ENCODE results near the gene TMPRSS4.

Gene TMPRSS4

DNA sequence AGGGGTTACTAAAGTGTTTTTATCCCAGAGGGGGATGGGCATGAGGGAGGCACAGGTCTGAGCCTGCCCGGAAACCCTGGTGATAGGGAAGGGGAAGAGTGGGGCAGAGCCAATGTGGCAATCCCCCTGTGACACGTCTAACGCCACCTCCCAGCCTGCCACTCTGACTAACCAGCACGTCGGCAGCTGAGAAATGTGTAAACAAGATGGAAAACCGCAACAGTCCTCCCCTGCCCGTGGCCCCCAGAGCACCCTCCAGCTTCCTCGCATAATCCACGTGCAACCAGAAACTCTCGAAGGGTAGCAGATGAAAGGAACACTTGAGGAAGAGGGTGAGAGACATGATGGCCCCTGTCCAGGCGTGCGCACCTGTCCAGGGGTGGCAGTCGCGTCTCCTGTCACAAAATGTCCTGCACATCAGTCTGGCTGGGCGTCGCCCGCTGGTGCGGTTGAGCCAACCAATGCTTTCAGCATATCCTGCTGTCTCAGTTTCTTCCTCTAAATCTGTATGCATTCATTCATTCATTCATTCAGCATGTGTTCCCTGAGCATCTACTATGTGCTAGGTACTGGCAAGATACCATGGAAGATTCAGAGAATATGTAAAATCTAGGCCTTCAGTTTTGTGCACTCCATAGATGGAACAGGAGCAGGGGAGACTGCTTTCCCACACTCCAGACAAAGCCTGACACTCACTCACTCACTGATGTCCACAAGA, 4.5 kb downstream of the TMPRSS4 start:
- DNase-seq, result peak; percentile 27

DNA sequence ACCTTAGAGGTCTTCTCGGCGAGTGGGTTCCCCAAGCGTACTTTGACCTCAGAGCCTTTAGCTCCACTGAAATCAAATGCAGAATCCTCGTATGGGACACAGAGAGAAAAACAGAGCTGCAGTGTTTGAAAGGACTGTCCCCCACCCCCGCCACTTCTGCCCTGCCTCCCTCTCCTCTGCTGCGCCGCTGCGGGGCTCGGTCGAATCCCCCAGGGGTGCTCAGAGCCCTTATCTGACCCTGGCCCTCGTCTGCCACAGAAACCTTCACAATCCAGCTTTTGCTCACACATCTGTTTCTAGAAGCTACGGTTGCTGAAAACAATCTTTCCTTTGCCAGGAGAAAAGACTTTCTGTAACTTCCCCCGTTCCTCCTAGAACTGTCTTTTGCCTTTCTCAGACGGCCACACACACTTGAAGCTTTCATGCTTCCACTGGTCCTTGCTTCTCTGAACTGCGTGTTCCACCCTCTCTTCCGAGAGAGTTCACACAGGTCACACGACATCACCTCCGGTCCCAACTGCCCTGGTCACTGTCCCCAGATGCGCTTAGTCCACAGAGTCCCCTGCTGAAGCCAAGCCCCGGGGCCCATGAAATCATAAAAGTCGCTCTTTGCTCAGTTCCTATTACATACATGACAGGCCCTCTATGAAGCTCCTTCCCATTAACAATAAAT, 6.1 kb downstream of the TMPRSS4 start:
- DNase-seq, result no peak

DNA sequence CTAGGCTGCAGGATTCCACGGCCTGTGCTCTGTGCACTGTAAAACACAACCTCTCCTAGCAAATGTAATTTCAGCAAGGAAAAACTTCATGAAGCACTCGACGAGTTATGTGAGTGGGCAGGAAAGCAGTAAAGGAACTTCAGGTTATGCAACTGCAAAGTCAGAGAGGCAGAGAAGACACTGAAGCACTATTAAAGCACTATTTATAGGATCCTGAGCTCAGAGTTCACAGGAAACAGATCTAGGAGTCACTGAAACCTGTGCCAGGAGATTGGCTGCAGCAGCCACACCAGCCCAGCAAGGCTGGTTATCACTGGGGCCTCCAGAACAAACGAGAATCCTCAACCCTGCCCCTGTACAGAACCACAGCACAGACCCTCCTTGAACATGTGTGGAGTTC, 7.4 kb downstream of the TMPRSS4 start:
- DNase-seq, result no peak

DNA sequence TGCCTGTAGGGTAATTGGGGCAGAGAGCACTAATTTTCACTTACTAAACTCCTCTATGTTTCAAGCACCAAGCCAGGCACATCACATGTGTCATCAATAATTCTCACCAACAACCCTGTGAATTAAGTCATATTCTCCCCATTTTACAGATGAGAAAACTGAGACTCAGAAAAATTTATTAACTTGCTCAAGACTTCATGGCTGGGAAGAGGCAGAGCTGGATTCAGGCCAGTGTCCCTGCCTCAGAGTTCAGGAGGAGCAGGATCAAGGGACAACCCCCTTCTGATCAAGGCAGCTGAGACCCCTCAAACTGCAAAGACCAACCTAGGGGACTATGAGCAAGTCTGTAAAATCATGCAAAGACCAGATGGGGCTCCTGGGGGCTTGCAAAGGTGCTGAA, 7.8 kb downstream of the TMPRSS4 start:
- no peak for DNase-seq

DNA sequence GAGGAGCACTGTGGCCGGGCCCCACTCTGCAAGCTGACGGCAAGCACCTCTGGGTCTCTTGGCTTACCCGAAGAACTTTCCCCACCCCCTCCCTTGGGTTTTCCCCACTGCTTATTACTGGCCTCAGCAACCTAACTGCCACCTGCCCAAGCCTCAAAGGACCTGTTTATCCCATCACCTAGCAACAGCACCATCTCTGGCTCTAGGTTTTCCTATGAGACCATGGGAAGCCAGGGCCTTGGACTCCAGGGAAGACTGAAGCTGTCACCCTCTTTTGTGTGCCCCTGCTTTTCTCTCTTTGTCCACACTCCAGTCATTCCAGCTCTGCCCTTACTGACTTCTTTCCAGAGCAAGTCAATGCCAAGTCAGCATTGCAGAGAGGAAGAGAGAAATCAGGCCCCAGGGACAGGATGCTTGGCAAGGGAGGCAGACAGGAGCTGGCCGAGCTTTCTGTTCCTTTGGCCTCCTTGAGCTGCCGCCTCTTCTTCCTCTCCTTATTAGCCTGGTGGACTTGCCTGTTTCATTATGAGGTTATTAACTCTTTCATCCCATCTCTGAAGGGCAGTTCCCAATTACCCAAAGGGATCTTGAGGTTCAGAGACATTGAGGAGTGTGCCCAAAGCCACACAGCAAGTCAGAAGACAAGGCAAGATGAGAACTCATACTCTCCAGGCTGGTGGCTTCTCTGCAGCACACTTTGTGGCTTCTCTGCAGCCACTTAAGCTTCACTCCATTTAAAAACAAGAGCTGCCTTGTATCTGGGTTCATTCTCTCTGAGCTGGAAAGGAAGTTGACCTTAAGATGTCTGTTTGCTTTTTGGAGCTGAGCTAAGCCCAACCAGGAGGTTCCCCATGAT, 10.3 kb downstream of the TMPRSS4 start, which contains the start of gene SMIM35:
Gene SMIM35, minus strand, starts transcription at position 51 of the 856 bp plus-strand sequence. CDS start 206 bp downstream, outside the sequence.
- no peak for DNase-seq

DNA sequence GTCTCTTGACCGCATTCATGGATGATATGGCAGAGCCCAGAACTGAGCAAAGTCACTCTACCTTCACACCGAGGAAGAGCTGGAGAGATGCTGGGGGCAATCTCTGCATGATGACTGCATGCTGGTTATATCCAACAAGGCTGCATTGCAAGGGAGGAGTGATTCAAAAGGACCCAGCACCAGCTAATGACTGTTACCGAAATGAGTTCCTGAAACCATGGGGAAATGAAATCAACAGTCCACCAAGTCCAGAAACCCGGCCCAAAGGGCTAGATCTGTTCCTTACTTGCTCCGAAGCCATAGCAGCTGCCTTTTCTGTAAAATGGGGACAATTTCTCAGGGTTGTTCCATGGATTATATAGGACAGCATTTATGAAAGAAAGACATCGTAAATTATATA, 11.1 kb downstream of the TMPRSS4 start:
- DNase-seq, result no peak

DNA sequence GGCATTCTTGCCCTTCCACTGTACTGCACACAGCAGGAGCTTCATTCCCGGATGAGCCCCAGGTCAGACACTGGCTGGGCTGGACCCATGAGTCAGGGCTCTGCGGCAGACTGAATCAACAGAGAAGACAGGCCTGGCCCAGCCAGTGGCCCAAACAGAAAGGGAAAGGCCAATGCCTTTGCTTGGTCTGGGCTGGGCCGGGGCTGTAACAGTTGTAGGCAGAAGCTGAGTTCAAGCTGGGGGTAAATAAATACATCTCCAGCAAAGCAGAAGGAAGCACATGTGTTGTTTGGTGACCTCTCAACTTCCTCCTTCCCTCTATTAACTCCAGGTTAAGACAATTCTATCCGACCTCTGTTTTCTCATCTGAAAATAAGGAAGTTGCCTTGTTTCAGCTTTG, 11.7 kb downstream of the TMPRSS4 start:
- no peak for DNase-seq

DNA sequence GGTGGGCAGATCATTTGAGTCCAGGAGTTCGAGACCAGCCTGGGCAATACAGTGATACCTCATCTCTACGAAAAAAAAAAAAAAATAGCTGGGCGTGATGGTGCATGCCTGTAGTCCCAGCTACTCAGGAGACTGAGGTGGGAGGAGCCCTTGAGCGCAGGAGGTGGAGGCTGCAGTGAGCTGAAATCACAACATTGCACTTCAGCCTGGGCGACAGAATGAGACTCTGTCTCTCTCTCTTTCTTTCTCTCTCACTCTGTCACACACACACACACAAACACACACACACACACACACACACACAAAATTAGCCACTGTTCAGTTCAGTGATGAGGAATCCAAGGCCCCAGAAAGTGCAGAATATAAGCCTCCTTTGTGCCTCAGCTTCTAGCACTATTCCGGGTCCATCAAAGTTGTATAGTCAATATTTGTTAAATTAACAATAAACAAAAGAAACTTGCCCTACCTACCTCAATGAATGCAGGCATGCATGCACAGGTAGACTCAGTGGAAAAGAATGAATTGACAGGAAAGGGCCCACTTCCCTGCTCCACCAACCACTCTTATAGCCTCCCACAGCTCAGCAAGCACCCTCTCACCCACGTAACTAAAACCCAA, 13.8 kb downstream of the TMPRSS4 start:
- DNase-seq, result no peak

DNA sequence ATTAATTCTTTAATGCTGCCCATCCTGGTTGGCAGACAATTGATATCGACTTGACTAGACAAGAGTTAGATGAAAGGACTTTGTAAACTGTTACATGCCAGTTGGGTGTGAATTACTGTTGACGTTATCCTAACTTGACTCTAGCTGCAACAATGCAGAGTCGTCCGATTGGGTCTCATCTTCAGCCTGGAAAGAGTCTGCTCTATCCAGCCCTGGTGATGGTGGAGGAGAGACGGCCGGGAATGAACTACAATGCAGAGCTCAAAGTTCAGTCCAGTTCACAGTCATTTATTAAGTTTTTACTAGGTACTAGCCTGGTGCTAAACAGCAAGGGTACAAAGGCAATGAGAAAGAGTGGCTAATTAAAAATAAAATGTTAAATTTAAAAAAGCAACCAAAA, 14.8 kb downstream of the TMPRSS4 start:
- DNase-seq, result no peak

DNA sequence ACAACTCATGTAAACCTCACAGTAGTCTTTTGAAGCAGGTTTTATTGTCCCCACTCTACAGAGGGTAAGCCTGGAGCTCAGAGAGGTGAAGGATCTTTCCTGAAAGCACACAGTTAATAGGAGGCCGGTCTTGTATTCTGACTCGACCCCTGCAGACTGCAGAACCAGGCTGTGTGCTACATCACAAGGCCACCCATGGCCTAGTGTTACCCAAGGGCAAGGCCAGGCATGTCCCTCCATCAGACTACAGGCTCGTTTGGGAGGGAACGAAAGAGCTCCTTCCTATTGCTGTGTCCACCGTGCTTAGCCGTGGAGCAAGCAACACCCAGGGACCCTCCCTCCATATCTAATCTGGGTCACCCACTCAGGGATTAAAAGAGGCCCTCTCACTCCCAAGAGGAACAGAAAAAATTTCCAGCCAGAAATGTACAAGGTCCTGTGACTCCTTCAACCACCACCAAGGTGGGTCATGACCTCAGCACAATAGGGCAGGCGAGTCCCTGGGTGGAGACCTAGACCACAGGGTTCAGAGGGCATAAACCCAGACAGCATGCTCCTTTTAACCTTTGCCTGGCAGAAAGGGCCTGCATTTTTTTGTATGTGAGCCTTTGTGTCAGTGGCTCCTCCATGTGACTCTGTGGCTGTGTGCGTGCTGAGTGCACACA, 16.2 kb downstream of the TMPRSS4 start:
- no peak for DNase-seq

DNA sequence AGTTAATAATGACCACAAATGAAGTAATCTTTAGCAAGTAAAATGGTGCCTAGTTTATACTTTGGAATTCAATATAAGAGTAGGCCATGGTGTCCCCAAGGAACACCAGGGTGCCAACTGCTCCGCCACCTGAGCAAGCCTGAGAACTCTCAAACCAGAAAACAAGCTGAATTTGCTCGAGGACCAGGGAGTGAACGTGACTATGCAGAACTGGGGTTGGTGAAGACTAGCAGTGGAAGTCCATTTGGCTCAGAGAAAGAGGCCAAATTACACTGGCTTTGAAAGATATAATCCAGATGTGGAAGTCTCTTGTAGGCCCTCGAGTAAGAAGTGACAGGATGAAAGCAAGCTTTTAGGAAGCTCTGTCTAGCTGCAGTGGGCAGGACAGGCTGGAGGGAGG, 18.6 kb downstream of the TMPRSS4 start:
- DNase-seq, result no peak

DNA sequence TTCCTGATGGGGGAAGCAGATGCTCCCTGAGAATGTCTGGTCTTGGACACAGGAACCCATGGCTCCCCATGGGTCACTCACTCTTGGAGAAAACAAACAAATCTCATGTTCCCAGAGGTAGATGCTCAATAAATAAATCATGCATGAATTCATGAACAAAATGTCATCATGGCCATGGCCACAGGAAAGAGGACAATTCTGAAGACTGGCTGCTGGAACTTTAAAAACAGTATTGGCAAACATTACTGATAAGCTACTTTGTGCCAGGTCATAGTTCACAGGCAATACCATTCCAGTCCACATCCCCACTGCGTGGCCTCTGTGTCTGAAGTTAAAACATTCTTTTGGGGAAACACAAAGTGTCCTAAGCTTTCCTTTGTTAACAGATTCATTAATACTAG, 19.1 kb downstream of the TMPRSS4 start:
- no peak for DNase-seq

DNA sequence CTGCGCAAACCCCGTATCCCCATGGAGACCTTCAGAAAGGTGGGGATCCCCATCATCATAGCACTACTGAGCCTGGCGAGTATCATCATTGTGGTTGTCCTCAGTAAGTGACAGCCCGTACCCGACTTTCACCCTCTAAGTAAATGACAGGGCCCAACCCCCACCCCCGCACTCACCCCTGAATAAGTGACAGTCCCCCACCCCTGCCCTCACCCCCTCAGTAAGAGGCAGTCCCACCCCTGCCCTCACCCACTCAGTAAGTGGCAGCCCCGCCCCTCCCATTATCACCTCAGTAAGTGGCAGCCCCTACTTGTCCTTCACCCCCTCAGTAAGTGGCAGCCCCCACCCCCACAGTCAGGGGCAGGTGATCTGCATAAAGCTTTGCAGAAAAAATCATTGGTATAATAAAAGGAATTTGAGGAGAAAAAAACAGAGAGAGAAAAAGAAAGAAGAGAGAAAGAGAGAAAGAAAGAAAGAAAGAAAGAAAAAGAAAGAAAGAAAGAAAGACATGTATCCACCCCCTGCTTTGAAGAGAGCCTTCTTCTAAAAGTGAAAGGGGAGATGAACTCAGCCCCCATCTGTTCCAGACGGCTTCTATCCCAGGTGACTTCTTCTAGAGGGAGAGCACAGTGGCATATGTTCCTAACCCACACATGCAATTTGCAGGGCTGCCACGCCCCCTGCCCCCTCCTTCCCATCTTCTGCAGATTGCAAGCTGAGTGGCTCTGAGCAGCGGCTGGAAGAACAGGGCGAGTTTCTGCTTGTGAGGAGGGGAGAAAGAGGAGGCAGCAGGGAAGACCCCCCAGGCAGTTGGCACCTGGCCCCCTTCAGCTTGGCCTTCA, 22.3 kb downstream of the TMPRSS4 start:
- DNase-seq, result no peak

DNA sequence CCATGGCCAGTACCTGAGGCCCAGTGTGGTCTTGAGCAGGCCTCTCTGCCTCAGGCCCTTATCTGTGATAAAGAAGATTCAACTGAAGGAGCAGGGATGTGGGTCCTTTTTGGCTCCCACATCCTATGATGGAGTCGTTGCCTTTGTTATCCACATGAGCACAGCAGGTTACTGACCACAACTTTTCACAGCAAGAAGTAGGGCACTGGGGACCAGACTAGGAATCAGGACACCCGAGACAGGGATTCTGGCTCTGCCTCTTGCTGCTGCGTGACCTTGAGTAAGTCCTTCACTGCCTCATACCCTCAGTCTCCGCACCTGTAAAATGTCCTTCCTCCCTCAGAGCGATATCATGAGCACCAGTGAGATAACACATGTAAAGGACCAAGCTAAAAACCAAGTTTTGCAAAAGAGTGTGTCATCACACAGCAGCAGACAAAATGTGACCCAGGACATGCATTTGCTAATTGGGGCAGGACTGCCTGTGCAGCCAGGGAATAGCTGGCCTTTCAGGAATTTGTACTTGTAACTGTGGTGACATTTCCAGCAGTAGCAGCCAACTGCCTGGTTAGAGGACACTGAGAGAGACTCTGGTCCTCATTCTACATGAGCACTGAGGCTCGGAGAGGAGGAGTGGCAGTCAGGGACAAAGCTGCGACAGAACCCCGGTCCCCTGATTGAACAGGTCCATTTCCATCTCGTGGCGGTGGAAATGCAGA, 23.1 kb downstream of the TMPRSS4 start:
- DNase-seq, result no peak

DNA sequence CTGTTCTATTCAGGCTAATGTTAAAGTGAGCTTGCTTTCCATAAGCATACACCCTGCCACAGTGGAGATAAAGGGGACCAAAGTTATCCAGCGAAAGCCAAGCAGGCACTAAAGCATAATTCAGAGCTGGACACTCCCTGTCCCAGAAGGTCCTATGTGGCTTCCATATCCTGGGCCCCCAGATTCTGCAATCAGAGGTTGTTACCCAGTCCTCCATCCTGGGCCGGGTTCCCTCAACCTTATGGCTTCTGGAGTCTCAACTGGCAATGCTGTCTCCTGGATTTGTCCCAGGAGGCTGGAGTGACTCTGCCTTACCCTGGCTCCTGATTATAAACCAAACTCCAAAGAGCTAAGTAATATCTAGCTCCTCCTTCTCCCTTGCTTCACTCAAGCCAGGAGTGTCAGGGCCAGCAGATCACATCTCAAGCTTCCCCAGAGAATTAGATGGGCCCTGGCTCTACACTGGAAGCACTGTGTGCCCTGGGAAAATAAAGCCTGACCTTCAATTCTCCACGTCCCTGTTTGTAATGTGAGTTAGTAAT, 23.9 kb downstream of the TMPRSS4 start:
- DNase-seq, result no peak

DNA sequence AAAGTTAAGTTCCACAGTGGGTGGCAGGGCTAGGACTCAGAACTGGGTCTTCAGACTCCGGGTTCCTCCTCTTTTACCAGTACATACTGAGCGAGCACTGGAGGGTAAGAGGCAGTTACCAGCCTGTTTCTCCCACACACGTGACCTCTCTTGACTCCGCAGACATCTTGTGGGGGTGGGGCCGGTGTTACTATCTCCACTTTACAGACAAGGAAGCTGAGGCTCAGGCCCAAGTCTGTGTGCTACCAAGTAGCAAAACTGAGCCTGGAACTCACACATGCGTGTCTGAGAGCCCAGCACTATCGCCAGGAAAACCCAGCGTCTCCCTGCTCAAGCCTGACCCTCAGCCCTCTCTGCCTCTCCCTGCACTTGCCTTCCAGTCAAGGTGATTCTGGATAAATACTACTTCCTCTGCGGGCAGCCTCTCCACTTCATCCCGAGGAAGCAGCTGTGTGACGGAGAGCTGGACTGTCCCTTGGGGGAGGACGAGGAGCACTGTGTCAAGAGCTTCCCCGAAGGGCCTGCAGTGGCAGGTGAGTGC, 25.9 kb downstream of the TMPRSS4 start:
- no peak for DNase-seq

DNA sequence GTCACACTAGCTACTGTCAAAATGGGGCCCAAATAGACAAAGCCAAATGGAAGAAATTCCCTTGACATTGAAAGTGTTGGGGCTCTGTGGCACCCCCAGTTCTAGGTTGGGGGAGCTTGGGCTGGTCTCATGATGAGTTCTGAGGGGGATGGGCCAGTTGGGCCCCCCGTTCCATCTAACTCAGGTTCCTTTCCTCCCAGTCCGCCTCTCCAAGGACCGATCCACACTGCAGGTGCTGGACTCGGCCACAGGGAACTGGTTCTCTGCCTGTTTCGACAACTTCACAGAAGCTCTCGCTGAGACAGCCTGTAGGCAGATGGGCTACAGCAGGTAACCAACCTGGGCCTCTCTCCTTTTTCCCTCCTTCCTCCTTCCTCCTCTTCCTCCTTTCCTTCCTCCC, 27.6 kb downstream of the TMPRSS4 start:
- DNase-seq, result no peak

DNA sequence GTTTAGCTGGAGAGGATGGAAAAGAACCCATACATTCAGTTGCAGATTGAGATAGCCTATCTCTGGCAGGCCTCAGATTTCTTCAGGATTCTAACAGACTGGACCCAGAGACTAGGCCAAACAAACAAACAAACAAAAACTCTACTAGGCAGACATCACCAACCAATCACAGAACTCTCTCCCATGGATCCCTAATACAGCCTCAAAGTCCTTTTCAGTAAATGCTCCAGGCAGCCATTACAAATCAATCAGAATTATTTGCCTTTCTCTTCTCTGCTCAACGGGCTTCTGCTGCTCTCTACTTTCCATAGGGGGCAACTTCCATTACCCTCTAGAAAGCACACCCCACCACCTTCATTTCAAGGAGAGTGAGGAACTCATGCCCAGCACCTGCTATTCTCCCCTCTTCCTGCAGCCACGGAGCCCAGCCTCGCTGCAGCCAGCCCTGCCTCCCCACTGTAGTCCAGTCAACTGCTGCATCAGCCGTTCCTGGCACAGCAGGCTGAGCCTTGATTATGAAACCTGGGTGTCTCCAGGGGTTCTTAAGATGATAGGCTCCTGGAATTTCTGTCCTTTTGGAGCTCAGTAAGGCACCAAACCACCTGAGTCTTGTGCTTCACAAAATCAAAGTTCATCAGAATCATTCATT, 28.9 kb downstream of the TMPRSS4 start:
- no peak for DNase-seq

DNA sequence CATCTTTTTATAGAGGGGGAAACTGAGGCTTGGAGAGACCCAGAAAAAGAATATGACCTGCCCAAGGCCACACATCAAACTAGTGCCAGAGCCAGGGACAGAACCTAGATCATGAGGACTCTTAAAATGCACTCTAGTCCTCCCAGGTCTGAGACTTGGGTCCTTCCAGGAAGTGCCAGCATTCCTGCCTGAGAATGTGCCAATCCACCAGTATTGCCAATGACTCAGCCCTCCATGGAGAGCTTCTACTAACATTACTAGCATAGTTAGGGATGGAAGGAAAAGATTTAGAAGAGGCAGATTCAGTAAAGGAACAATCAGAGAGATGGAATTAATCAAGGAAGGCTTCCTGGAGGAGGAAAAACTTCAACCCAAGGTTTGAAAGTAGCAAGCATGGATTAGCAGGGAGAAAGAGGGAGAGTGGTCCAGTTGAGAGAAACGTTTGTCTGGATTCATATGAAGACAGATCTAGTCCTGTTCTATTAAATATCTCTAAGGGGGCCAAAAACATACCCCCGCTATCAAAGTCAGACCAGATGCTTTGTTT, 30.0 kb downstream of the TMPRSS4 start:
- no peak for DNase-seq

DNA sequence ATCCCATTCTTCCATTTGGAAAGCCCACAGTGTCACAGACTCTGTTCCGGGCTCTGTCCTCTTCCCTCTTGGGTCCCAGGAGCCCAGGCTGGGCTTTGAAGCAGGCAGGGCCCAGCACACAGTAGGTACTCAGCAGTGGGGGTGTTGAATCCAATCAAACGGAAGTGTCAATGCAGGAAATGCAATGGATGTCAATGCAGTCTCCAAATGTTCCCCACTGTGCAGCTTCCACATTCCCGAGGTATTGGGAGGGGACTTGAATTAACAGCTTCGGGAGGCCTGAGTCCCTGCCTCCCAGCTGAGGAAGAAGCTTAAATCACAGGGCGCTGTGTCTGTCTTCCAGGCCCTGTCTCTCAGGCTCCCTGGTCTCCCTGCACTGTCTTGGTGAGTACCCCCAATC, 31.6 kb downstream of the TMPRSS4 start:
- DNase-seq, result no peak
